Mesendoderm (in vitro differentiated cells): ENCODE results near the gene NELFB.

Experiments
- DNase-seq: peaks from one replicate; pipeline ENCODE4 v3.0.0; 2013
- H2AK5ac ChIP-seq: 2 replicates; pipeline ENCODE4 v1.6.1; 2013; ENCODE audit warnings: low read length, inconsistent platforms
- H2BK120ac ChIP-seq: 2 replicates; pipeline ENCODE4 v1.6.1; 2013; ENCODE audit warnings: low read depth, mild to moderate bottlenecking, low read length, moderate library complexity, mixed read lengths
- H2BK15ac ChIP-seq: replicated peaks from 2 replicates; pipeline ENCODE4 v1.6.1; 2013; ENCODE audit warnings: low read depth, mild to moderate bottlenecking, moderate library complexity
- H2BK5ac ChIP-seq: 2 replicates; pipeline ENCODE4 v1.6.1; 2013; ENCODE audit warnings: low read length, inconsistent platforms
- H3K18ac ChIP-seq: 2 replicates; pipeline ENCODE4 v1.6.1; 2013; ENCODE audit warnings: mild to moderate bottlenecking, low read length, mixed read lengths
- H3K23ac ChIP-seq: one replicate; pipeline ENCODE4 v1.6.1; 2013; ENCODE audit warnings: low read length
- H3K27ac ChIP-seq: 2 replicates; pipeline ENCODE4 v1.5.1; 2013; ENCODE audit warnings: low read depth, mild to moderate bottlenecking, inconsistent platforms, low read length, moderate library complexity
- H3K27me3 ChIP-seq: 2 replicates; pipeline ENCODE4 v1.6.1; 2013; ENCODE audit warnings: low read length, control low read depth, mild to moderate bottlenecking, inconsistent platforms; ENCODE audit not compliant: insufficient read depth, poor library complexity
- H3K36me3 ChIP-seq: 2 replicates; pipeline ENCODE4 v1.6.1; 2013; ENCODE audit warnings: low read length, inconsistent platforms; ENCODE audit not compliant: control insufficient read depth, insufficient read depth
- H3K4ac ChIP-seq: one replicate; pipeline ENCODE4 v1.6.1; 2013; ENCODE audit warnings: low read depth, mild to moderate bottlenecking, low read length, moderate library complexity
- H3K4me1 ChIP-seq: 2 replicates; pipeline ENCODE4 v1.6.1; 2013; ENCODE audit warnings: low read depth, low read length, inconsistent platforms; ENCODE audit not compliant: control insufficient read depth
- H3K4me2 ChIP-seq: 2 replicates; pipeline ENCODE4 v1.6.1; 2013; ENCODE audit warnings: low read length
- H3K4me3 ChIP-seq: 2 replicates; pipeline ENCODE4 v1.5.1; 2013; ENCODE audit warnings: mild to moderate bottlenecking, low read length
- H3K56ac ChIP-seq: one replicate; pipeline ENCODE4 v1.6.1; 2013; ENCODE audit warnings: low read length
- H3K79me1 ChIP-seq: 2 replicates; pipeline ENCODE4 v1.6.1; 2013; ENCODE audit warnings: low read length, inconsistent platforms
- H3K79me2 ChIP-seq: 2 replicates; pipeline ENCODE4 v1.6.1; 2013; ENCODE audit warnings: mild to moderate bottlenecking, low read length; ENCODE audit not compliant: control insufficient read depth, insufficient read depth
- H3K9ac ChIP-seq: 2 replicates; pipeline ENCODE4 v1.6.1; 2013; ENCODE audit warnings: low read length, inconsistent platforms
- H4K5ac ChIP-seq: one replicate; pipeline ENCODE4 v1.6.1; 2013; ENCODE audit warnings: low read length
- H4K8ac ChIP-seq: one replicate; pipeline ENCODE4 v1.6.1; 2013; ENCODE audit warnings: low read depth, mild to moderate bottlenecking, control low read depth, low read length, moderate library complexity
- WGBS: extraction: QIAGEN DNeasy Blood & Tissue Kit; methylation state at CpG from one replicate; pipeline ENCODE4 v1.1.7; 2013; ENCODE audit warnings: low lambda C conversion rate, missing lambda C conversion rate; ENCODE audit not compliant: insufficient coverage; ENCODE audit errors: extremely low coverage; 5-methylcytosine and 5-hydroxymethylcytosine counted together

Gene NELFB

GRCh38 chr9:137281345-137282116 lies 26.4 kb downstream of the NELFB start:
- WGBS, result no CpG with 5 or more reads among the region's 39 CpGs
- Histone ChIP-seq H3K4ac (peak overlapping the region; percentile 59), H4K8ac (no peak overlapping the region), H3K56ac (peak overlapping the region; percentile 86), H3K4me2 (peak overlapping the region; percentile 90), H2BK15ac (no peak overlapping the region), H3K4me1 (peaks cover 5% of the 10 kb centered on the region), H3K23ac (peak overlapping the region; percentile 6), H3K27ac (peak overlapping the region; percentile 33), H3K4me3 (peak overlapping the region; percentile 52), H3K79me1 (no peaks in the 10 kb centered on the region), H3K9ac (peak overlapping the region; percentile 77), H2BK5ac (no peak overlapping the region), H3K27me3 (no peaks in the 10 kb centered on the region), H3K18ac (peak overlapping the region; percentile 68), H3K36me3 (no peaks in the 10 kb centered on the region), H2BK120ac (no peak overlapping the region), H3K79me2 (no peaks in the 10 kb centered on the region), H2AK5ac (no peak overlapping the region), H4K5ac (no peak overlapping the region)
- DNase-seq, result peak; percentile 79

GRCh38 chr9:137286975-137287383 lies 31.9 kb downstream of the NELFB start:
- Histone ChIP-seq H3K23ac (no peak overlapping the region), H3K4me2 (no peak overlapping the region), H3K36me3 (no peaks in the 10 kb centered on the region), H3K79me1 (no peaks in the 10 kb centered on the region), H3K9ac (no peak overlapping the region), H2AK5ac (no peak overlapping the region), H3K18ac (no peak overlapping the region), H3K4me1 (no peaks in the 10 kb centered on the region), H3K4ac (no peak overlapping the region), H3K79me2 (no peaks in the 10 kb centered on the region), H2BK5ac (no peak overlapping the region), H3K27me3 (no peaks in the 10 kb centered on the region), H2BK120ac (no peak overlapping the region), H3K4me3 (no peak overlapping the region), H4K5ac (no peak overlapping the region), H3K27ac (no peak overlapping the region), H3K56ac (no peak overlapping the region), H2BK15ac (no peak overlapping the region), H4K8ac (no peak overlapping the region)
- DNase-seq, result peak; percentile 83
- WGBS, result no CpG with 5 or more reads among the region's 14 CpGs

GRCh38 chr9:137293094-137293481 lies 38.0 kb downstream of the NELFB start:
- H3K27me3 ChIP-seq, result peaks cover 6% of the 10 kb centered on the region
- H3K4me1 ChIP-seq, result no peaks in the 10 kb centered on the region
- H3K9ac ChIP-seq, result no peak overlapping the region
- H2BK15ac ChIP-seq, result no peak overlapping the region
- H3K79me2 ChIP-seq, result no peaks in the 10 kb centered on the region
- H3K27ac ChIP-seq, result no peak overlapping the region
- no peak overlapping the region for H3K4me2 ChIP-seq
- no peak overlapping the region for H4K5ac ChIP-seq
- H3K56ac ChIP-seq, result no peak overlapping the region
- H2BK5ac ChIP-seq, result no peak overlapping the region
- no CpG with 5 or more reads among the region's 15 CpGs for WGBS
- DNase-seq, result no peak
- H2BK120ac ChIP-seq, result no peak overlapping the region
- no peaks in the 10 kb centered on the region for H3K79me1 ChIP-seq
- H3K23ac ChIP-seq, result no peak overlapping the region
- H4K8ac ChIP-seq, result no peak overlapping the region
- no peak overlapping the region for H3K4me3 ChIP-seq
- H3K4ac ChIP-seq, result no peak overlapping the region
- H2AK5ac ChIP-seq, result no peak overlapping the region
- H3K36me3 ChIP-seq, result no peaks in the 10 kb centered on the region
- no peak overlapping the region for H3K18ac ChIP-seq

GRCh38 chr9:137293482-137294090 lies 38.5 kb downstream of the NELFB start:
- Histone ChIP-seq H2AK5ac (no peak overlapping the region), H3K4ac (no peak overlapping the region), H4K8ac (no peak overlapping the region), H3K18ac (no peak overlapping the region), H3K4me2 (no peak overlapping the region), H3K27me3 (peaks cover 6% of the 10 kb centered on the region), H3K23ac (no peak overlapping the region), H3K27ac (no peak overlapping the region), H4K5ac (no peak overlapping the region), H3K4me3 (no peak overlapping the region), H2BK15ac (no peak overlapping the region), H3K9ac (no peak overlapping the region), H3K56ac (no peak overlapping the region), H2BK120ac (no peak overlapping the region), H3K79me1 (no peaks in the 10 kb centered on the region), H3K79me2 (no peaks in the 10 kb centered on the region), H3K36me3 (no peaks in the 10 kb centered on the region), H2BK5ac (no peak overlapping the region), H3K4me1 (no peaks in the 10 kb centered on the region)
- WGBS, result no CpG with 5 or more reads among the region's 29 CpGs
- DNase-seq, result no peak

GRCh38 chr9:137294091-137294680 lies 39.1 kb downstream of the NELFB start:
- H2BK15ac ChIP-seq, result no peak overlapping the region
- H3K36me3 ChIP-seq, result no peaks in the 10 kb centered on the region
- no peaks in the 10 kb centered on the region for H3K4me1 ChIP-seq
- no peak overlapping the region for H3K4ac ChIP-seq
- H3K79me1 ChIP-seq, result no peaks in the 10 kb centered on the region
- no peak overlapping the region for H3K23ac ChIP-seq
- H3K4me2 ChIP-seq, result no peak overlapping the region
- H4K8ac ChIP-seq, result no peak overlapping the region
- DNase-seq, result peak; percentile 83
- H3K56ac ChIP-seq, result no peak overlapping the region
- H2BK5ac ChIP-seq, result no peak overlapping the region
- H3K18ac ChIP-seq, result no peak overlapping the region
- WGBS, result no CpG with 5 or more reads among the region's 11 CpGs
- H3K9ac ChIP-seq, result no peak overlapping the region
- no peak overlapping the region for H3K4me3 ChIP-seq
- no peaks in the 10 kb centered on the region for H3K79me2 ChIP-seq
- H2BK120ac ChIP-seq, result no peak overlapping the region
- H3K27ac ChIP-seq, result no peak overlapping the region
- H2AK5ac ChIP-seq, result no peak overlapping the region
- peaks cover 6% of the 10 kb centered on the region for H3K27me3 ChIP-seq
- H4K5ac ChIP-seq, result no peak overlapping the region
